Measurements from ENCODE around the gene FAM117A. TPM values are rescaled to one million over a fixed set of nuclear protein-coding genes. Genes with fewer than 3 reads are reported as not detected.

The FAM117A gene
- total and polyA plus RNA-seq, 2 of the 4 experiments (the other 2 are of a cell fraction), result 0.72 to 3.4 TPM

DNA sequence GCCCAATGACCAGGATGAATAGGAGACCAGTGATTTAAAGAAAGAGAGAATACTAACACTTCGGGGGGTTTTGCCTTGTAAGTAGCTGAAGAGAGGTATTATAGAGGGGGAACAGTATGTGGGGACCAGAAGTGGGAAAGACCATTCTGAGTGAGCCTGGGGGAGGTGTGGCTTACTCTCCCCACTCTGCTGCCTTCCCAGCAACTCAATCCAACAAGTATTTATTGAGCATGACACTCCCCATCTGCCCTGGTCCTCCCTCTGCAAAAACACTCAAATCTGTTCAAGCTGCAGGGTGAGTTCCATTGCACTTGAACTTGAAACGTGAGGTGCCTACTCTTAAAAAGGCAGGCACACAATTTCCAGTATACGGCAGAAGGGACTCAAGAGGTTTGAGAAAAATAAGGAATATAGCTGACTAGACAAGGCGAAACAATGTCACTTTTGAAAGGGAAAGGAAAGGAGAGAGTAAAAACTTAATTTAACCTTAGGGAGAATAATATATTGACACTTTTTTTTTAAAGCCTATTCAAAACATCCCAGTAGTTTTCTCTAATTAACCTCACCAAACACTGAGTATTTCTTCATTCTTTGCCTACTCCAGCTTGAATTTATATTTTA, 8.2 kb downstream of the FAM117A start:
- no CpG with 5 or more reads among the region's 4 CpGs for WGBS, 2 experiments (ENCODE audit: extremely low coverage in 2 of 2, insufficient read length in 1 of 2)
- no peak overlapping the region for H4K91ac ChIP-seq (ENCODE audit: insufficient read depth, low read depth, low read length)
- in situ Hi-C loops (cut with MboI; ENCODE audit: low sequenced_read_pairs), result no loop called here

More for the DNA sequence above, 8.2 kb downstream of the FAM117A start:
- Histone ChIP-seq H3K9me3 (ENCODE audit: control insufficient read depth, insufficient read depth, low read length) (no peaks in the 10 kb centered on the region), H3K27ac (ENCODE audit: insufficient read depth, low read length) (no peak overlapping the region), H4K5ac (ENCODE audit: low read depth, low read length) (no peak overlapping the region), H3K4me2 (ENCODE audit: low read depth, low read length) (no peak overlapping the region), H4K8ac (ENCODE audit: low read depth in 2 of 2, low read length in 2 of 2) (no peak overlapping the region), H2AK9ac (replicated peaks; ENCODE audit: low read depth, low read length, poor library complexity) (no peak overlapping the region), H2BK15ac (ENCODE audit: low read depth, low read length) (no peak overlapping the region), H3K9me1 (ENCODE audit: insufficient read depth, low read length) (no peaks in the 10 kb centered on the region), H3K18ac (ENCODE audit: low read depth, low read length) (no peak overlapping the region), H2BK20ac (ENCODE audit: low read depth, low read length) (no peak overlapping the region), H2AK5ac (ENCODE audit: low read depth, low read length) (no peak overlapping the region), H3K14ac (replicated peaks; ENCODE audit: low read depth, low read length) (no peak overlapping the region), H3K27me3 (ENCODE audit: control insufficient read depth, insufficient read depth, low read length) (peaks cover 1% of the 10 kb centered on the region), H3K36me3 (ENCODE audit: control insufficient read depth, insufficient read depth, low read length) (no peaks in the 10 kb centered on the region), H2BK120ac (ENCODE audit: low read depth, low read length) (no peak overlapping the region), H3K4ac (ENCODE audit: low read depth, low read length) (no peak overlapping the region), H3K4me1 (ENCODE audit: control insufficient read depth, insufficient read depth, low read length) (no peaks in the 10 kb centered on the region), H2BK5ac (ENCODE audit: low read depth, low read length, poor library complexity, severe bottlenecking) (no peak overlapping the region), H2AFZ (replicated peaks; ENCODE audit: low read length, poor library complexity) (no peak overlapping the region), H3K79me1 (ENCODE audit: low read depth in 1 of 2, low read length in 2 of 2) (no peaks in the 10 kb centered on the region), H3K9ac (ENCODE audit: low read depth, low read length) (no peak overlapping the region), H3K23ac (ENCODE audit: low read depth, low read length) (no peak overlapping the region), H4K20me1 (ENCODE audit: insufficient read depth, low read length) (no peaks in the 10 kb centered on the region), H3K4me3 (ENCODE audit: insufficient read depth, low read depth, low read length) (no peak overlapping the region), H3K56ac (ENCODE audit: extremely low read depth, insufficient read depth, low read length) (no peak overlapping the region)
- DNase-seq (no peak), ATAC-seq (ENCODE audit: low read depth) (no peak)
- ChIA-PET POLR2A (ENCODE audit: unreplicated experiment) (no interaction called here), CTCF (no interaction called here)
- dilution Hi-C loops (cut with HindIII; ENCODE audit: low sequenced_read_pairs, unreplicated experiment), result no loop called here
- TF ChIP-seq MAZ (IDR thresholded peaks at IDR 0.05; ENCODE audit: borderline replicate concordance, low read depth, low read length) (no peak), RCOR1 (IDR thresholded peaks at IDR 0.05; ENCODE audit: insufficient replicate concordance, low read length) (no peak), POLR2A (IDR thresholded peaks at IDR 0.05; ENCODE audit: low read depth, low read length) (no peak), FOS (IDR thresholded peaks at IDR 0.05; ENCODE audit: low read depth, low read length) (no peak), RFX5 (IDR thresholded peaks at IDR 0.05; ENCODE audit: low read depth, low read length) (no peak), BHLHE40 (IDR thresholded peaks at IDR 0.05; ENCODE audit: low read depth, low read length) (no peak), CHD1 (IDR thresholded peaks at IDR 0.05; ENCODE audit: low read depth, low read length) (no peak), CEBPB (IDR thresholded peaks at IDR 0.05; ENCODE audit: low read depth, low read length) (no peak), MXI1 (IDR thresholded peaks at IDR 0.05; ENCODE audit: borderline replicate concordance, low read depth, low read length) (no peak), NFE2L2 (IDR thresholded peaks at IDR 0.05; ENCODE audit: low read depth, low read length) (no peak), MAFK (IDR thresholded peaks at IDR 0.05; ENCODE audit: low read depth, low read length) (no peak), RAD21 (IDR thresholded peaks at IDR 0.05; ENCODE audit: low read length) (no peak), SMC3 (IDR thresholded peaks at IDR 0.05; ENCODE audit: low read depth, low read length) (no peak)
- TF ChIP-seq, protein P1, sequence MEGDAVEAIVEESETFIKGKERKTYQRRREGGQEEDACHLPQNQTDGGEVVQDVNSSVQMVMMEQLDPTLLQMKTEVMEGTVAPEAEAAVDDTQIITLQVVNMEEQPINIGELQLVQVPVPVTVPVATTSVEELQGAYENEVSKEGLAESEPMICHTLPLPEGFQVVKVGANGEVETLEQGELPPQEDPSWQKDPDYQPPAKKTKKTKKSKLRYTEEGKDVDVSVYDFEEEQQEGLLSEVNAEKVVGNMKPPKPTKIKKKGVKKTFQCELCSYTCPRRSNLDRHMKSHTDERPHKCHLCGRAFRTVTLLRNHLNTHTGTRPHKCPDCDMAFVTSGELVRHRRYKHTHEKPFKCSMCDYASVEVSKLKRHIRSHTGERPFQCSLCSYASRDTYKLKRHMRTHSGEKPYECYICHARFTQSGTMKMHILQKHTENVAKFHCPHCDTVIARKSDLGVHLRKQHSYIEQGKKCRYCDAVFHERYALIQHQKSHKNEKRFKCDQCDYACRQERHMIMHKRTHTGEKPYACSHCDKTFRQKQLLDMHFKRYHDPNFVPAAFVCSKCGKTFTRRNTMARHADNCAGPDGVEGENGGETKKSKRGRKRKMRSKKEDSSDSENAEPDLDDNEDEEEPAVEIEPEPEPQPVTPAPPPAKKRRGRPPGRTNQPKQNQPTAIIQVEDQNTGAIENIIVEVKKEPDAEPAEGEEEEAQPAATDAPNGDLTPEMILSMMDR (conservative IDR thresholded peaks at IDR 0.05; ENCODE audit: low read depth, low read length), result no peak
- TF ChIP-seq, protein P2, sequence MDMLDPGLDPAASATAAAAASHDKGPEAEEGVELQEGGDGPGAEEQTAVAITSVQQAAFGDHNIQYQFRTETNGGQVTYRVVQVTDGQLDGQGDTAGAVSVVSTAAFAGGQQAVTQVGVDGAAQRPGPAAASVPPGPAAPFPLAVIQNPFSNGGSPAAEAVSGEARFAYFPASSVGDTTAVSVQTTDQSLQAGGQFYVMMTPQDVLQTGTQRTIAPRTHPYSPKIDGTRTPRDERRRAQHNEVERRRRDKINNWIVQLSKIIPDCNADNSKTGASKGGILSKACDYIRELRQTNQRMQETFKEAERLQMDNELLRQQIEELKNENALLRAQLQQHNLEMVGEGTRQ (IDR thresholded peaks at IDR 0.05; ENCODE audit: low read depth, low read length), result no peak
- TF ChIP-seq, protein P3, sequence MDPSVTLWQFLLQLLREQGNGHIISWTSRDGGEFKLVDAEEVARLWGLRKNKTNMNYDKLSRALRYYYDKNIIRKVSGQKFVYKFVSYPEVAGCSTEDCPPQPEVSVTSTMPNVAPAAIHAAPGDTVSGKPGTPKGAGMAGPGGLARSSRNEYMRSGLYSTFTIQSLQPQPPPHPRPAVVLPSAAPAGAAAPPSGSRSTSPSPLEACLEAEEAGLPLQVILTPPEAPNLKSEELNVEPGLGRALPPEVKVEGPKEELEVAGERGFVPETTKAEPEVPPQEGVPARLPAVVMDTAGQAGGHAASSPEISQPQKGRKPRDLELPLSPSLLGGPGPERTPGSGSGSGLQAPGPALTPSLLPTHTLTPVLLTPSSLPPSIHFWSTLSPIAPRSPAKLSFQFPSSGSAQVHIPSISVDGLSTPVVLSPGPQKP (IDR thresholded peaks at IDR 0.05; ENCODE audit: borderline replicate concordance, low read depth, low read length), result no peak
- no TSS peak for BruUV-seq (replicated peaks)
- intact Hi-C loops (cut with micrococcal nuclease), result no loop called here
